Upper lobe of left lung (tissue), 4 donors: ENCODE data around the gene FRY.

Source experiments
- EP300 ChIP-seq, 4 donors: sonication (generic); formaldehyde crosslinking; IDR thresholded peaks; one replicate each; pipeline ENCODE4 v1.5.1; 2017; ENCODE audit warnings: antibody characterized with exemption in 4 of 4, control low read depth in 2 of 4
- POLR2A ChIP-seq, 4 donors: fragments of 450-650 bp; IDR thresholded peaks; one replicate each; pipeline ENCODE4 v1.5.1; 2016 to 2017; ENCODE audit warnings: antibody characterized with exemption in 4 of 4, mild to moderate bottlenecking in 2 of 4
- POLR2AphosphoS5 ChIP-seq, 2 donors: sonication (generic); formaldehyde crosslinking; IDR thresholded peaks; one replicate each; pipeline ENCODE4 v1.5.1; 2017; ENCODE audit warnings: antibody characterized with exemption in 2 of 2
- TF ChIP-seq, protein P1 (sequence below), 6 experiments: fragments of 450-650 bp in 4 of 6; fragments of 200-600 bp in 2 of 6; sonication (generic) in 2 of 6; IDR thresholded peaks; one replicate each; pipeline ENCODE4 v1.5.1; 2016 to 2019; ENCODE audit warnings: antibody characterized with exemption in 6 of 6

DNA sequence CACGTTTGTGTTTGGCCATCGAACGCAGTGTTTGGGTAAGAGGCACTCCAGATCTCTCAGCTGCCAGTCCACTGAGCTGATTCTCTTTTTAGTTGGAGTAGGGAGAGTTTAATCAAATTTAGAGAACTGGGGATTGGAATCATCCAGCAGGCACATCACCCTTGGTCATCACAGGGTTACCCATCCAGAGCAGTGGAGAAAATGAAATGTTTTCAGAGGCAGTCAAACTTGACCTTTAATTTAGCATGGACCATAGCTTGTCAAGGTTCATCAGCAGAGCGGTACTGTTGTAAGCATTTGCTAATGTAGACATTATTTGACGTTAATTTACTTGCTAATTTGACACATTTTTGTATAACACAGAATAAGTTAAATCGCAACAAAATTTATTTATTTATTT, 18.4 kb upstream of the FRY start:
- TF ChIP-seq, protein P1, sequence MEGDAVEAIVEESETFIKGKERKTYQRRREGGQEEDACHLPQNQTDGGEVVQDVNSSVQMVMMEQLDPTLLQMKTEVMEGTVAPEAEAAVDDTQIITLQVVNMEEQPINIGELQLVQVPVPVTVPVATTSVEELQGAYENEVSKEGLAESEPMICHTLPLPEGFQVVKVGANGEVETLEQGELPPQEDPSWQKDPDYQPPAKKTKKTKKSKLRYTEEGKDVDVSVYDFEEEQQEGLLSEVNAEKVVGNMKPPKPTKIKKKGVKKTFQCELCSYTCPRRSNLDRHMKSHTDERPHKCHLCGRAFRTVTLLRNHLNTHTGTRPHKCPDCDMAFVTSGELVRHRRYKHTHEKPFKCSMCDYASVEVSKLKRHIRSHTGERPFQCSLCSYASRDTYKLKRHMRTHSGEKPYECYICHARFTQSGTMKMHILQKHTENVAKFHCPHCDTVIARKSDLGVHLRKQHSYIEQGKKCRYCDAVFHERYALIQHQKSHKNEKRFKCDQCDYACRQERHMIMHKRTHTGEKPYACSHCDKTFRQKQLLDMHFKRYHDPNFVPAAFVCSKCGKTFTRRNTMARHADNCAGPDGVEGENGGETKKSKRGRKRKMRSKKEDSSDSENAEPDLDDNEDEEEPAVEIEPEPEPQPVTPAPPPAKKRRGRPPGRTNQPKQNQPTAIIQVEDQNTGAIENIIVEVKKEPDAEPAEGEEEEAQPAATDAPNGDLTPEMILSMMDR (IDR thresholded peaks at IDR 0.05), result no peak
- TF ChIP-seq POLR2A (IDR thresholded peaks at IDR 0.05) (no peak), EP300 (IDR thresholded peaks at IDR 0.05) (no peak), POLR2AphosphoS5 (IDR thresholded peaks at IDR 0.05) (no peak)
